Memory B cell (primary cell): ENCODE measurements around the gene NEAT1.

Experiments used
- ATAC-seq: fragments of 150-1000 bp; cut with Tn5 transposase; 2 replicates; pipeline ENCODE4 v1.10.0; 2021; ENCODE audit warnings: low read depth, mild to moderate bottlenecking, moderate library complexity
- DNase-seq, 2 donors: peaks; one replicate each; pipeline ENCODE4 v3.0.0; 2022; ENCODE audit warnings: low spot score in 2 of 2
- H3K27ac Mint-ChIP-seq: one replicate; pipeline ENCODE4 v1.8.0; 2022; ENCODE audit warnings: mild to moderate bottlenecking, moderate library complexity, mixed read lengths
- H3K27me3 Mint-ChIP-seq: one replicate; pipeline ENCODE4 v1.8.0; 2022; ENCODE audit warnings: mixed read lengths
- H3K36me3 Mint-ChIP-seq: one replicate; pipeline ENCODE4 v1.8.0; 2022; ENCODE audit warnings: mild to moderate bottlenecking, mixed read lengths
- H3K4me1 Mint-ChIP-seq: one replicate; pipeline ENCODE4 v1.8.0; 2022; ENCODE audit warnings: mixed read lengths
- H3K4me3 Mint-ChIP-seq: one replicate; pipeline ENCODE4 v1.8.0; 2022; ENCODE audit warnings: mild to moderate bottlenecking, moderate library complexity, mixed read lengths
- H3K9me3 Mint-ChIP-seq: one replicate; pipeline ENCODE4 v1.8.0; 2022; ENCODE audit warnings: mixed read lengths

Gene NEAT1

GRCh38 chr11:65419460-65419771 is 3.2 kb upstream of the NEAT1 start:
- H3K27ac Mint-ChIP-seq, result peak overlapping the region; percentile 100
- peaks cover 60% of the 10 kb centered on the region for H3K4me1 Mint-ChIP-seq
- no peak for ATAC-seq
- no peaks in the 10 kb centered on the region for H3K27me3 Mint-ChIP-seq
- peak overlapping the region; percentile 90 for H3K4me3 Mint-ChIP-seq
- DNase-seq, result no peak
- no peaks in the 10 kb centered on the region for H3K9me3 Mint-ChIP-seq
- H3K36me3 Mint-ChIP-seq, result peaks cover 8% of the 10 kb centered on the region

- DNase-seq, result no peak
Measured at GRCh38 chr11:65419772-65420481, 2.7 kb upstream of the NEAT1 start.

DNA sequence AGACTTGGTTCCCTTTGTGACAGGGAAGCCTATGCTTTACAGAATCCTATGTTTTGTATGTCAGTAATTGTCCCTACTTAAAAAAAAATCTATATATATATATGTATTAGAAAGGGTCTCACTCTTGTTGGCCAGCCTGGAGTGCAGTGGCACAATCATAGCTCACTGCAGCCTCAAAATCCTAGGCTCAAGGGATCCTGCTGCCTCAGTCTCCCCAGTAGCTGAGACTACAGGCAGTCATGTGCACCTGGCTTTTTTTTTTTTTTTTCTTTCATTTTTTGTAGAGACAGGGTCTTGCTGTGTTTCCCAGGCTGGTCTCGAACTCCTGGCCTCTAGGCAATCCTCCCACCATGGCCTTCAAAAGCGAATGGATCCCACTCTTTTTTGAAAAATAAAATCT is 2.1 kb upstream of the NEAT1 start:
- DNase-seq (no peak), ATAC-seq (no peak)
- no peaks in the 10 kb centered on the region for H3K27me3 Mint-ChIP-seq
- peak overlapping the region; percentile 90 for H3K4me3 Mint-ChIP-seq
- H3K4me1 Mint-ChIP-seq, result peaks cover 64% of the 10 kb centered on the region
- H3K27ac Mint-ChIP-seq, result peak overlapping the region; percentile 100
- peaks cover 12% of the 10 kb centered on the region for H3K36me3 Mint-ChIP-seq
- H3K9me3 Mint-ChIP-seq, result no peaks in the 10 kb centered on the region

More at GRCh38 chr11:65419772-65420481, 2.7 kb upstream of the NEAT1 start:
- Mint-ChIP-seq H3K27me3 (no peaks in the 10 kb centered on the region), H3K4me3 (peak overlapping the region; percentile 90), H3K4me1 (peaks cover 62% of the 10 kb centered on the region), H3K36me3 (peaks cover 12% of the 10 kb centered on the region), H3K27ac (peak overlapping the region; percentile 100), H3K9me3 (no peaks in the 10 kb centered on the region)
- ATAC-seq, result no peak

DNA sequence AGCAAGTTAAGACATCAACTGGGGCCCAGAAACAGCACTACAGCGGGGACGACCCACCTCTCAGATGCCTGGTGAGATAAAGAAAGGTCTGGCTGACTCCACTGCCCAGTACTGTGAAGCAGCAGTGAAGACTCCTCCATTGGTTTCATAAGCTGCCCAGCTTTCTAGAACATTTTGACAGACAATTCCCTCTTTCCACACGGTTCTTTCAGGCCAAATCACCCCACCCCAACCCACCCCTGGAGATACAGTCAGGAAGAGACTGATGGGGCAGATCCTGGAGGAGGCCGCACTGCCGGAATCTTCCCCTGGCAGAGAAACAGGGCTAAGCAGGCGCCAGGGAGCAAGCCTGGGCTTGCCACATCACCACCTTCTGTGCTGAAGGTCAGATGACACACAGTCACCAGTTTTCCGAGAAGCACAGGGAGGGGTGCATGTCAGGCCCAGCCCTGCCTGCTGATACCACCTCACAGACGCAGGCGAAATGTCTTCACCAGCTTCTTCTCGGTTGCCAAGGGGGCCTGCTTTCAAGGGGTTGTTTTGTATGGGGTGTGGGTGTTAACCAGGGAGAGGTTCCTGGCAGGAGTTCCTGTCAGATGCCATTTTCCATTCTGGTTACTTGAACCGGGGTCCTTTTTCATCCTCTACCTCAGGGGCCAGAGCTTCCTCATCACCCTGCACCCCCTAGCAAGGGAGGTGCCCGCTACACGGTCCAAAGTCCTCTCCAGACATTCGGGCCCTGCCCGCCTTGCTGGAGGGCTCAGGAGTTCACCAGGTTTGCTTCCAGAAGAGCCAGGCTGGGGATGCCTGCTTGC is 1.4 kb upstream of the NEAT1 start:
- DNase-seq (peak; percentile 63 to 72), ATAC-seq (peak; percentile 25)
- Mint-ChIP-seq H3K27ac (peak overlapping the region; percentile 100), H3K4me1 (peaks cover 64% of the 10 kb centered on the region), H3K36me3 (peaks cover 14% of the 10 kb centered on the region), H3K4me3 (peak overlapping the region; percentile 76), H3K9me3 (no peaks in the 10 kb centered on the region), H3K27me3 (no peaks in the 10 kb centered on the region)

- peak; percentile 15 for ATAC-seq
- H3K4me3 Mint-ChIP-seq, result peak overlapping the region; percentile 94
- no peaks in the 10 kb centered on the region for H3K9me3 Mint-ChIP-seq
- DNase-seq, result peak; percentile 88 to 91
- peaks cover 14% of the 10 kb centered on the region for H3K36me3 Mint-ChIP-seq
- peaks cover 66% of the 10 kb centered on the region for H3K4me1 Mint-ChIP-seq
- H3K27ac Mint-ChIP-seq, result peak overlapping the region; percentile 100
- H3K27me3 Mint-ChIP-seq, result no peaks in the 10 kb centered on the region
Measured at GRCh38 chr11:65421794-65422632, 585 bp upstream of the NEAT1 start.

DNA sequence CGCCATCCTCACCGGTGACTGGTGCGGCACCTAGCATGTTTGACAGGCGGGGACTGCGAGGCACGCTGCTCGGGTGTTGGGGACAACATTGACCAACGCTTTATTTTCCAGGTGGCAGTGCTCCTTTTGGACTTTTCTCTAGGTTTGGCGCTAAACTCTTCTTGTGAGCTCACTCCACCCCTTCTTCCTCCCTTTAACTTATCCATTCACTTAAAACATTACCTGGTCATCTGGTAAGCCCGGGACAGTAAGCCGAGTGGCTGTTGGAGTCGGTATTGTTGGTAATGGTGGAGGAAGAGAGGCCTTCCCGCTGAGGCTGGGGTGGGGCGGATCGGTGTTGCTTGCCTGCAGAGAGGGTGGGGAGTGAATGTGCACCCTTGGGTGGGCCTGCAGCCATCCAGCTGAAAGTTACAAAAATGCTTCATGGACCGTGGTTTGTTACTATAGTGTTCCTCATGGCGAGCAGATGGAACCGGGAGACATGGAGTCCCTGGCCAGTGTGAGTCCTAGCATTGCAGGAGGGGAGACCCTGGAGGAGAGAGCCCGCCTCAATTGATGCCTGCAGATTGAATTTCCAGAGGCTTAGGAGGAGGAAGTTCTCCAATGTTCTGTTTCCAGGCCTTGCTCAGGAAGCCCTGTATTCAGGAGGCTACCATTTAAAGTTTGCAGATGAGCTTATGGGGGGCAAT is 1.1 kb downstream of the NEAT1 start:
- Mint-ChIP-seq H3K27ac (peak overlapping the region; percentile 100), H3K4me3 (peak overlapping the region; percentile 94), H3K36me3 (peaks cover 17% of the 10 kb centered on the region), H3K27me3 (no peaks in the 10 kb centered on the region), H3K4me1 (peaks cover 67% of the 10 kb centered on the region), H3K9me3 (no peaks in the 10 kb centered on the region)
- ATAC-seq (no peak), DNase-seq (no peak)

- peaks cover 17% of the 10 kb centered on the region for H3K36me3 Mint-ChIP-seq
Measured at GRCh38 chr11:65424205-65425104, 1.9 kb downstream of the NEAT1 start.

GRCh38 chr11:65425105-65425970 is 2.7 kb downstream of the NEAT1 start:
- H3K27ac Mint-ChIP-seq, result peak overlapping the region; percentile 100
- H3K9me3 Mint-ChIP-seq, result no peaks in the 10 kb centered on the region
- ATAC-seq, result peak; percentile 57
- peak; percentile 65 to 86 for DNase-seq
- peak overlapping the region; percentile 94 for H3K4me3 Mint-ChIP-seq
- peaks cover 17% of the 10 kb centered on the region for H3K36me3 Mint-ChIP-seq
- peaks cover 69% of the 10 kb centered on the region for H3K4me1 Mint-ChIP-seq
- H3K27me3 Mint-ChIP-seq, result no peaks in the 10 kb centered on the region

More at GRCh38 chr11:65424205-65425104, 1.9 kb downstream of the NEAT1 start:
- H3K9me3 Mint-ChIP-seq, result no peaks in the 10 kb centered on the region
- ATAC-seq (no peak), DNase-seq (peak in 1 of 2 donors; percentile 45)
- H3K4me3 Mint-ChIP-seq, result peak overlapping the region; percentile 94
- H3K4me1 Mint-ChIP-seq, result peaks cover 67% of the 10 kb centered on the region
- H3K27ac Mint-ChIP-seq, result peak overlapping the region; percentile 100
- H3K27me3 Mint-ChIP-seq, result no peaks in the 10 kb centered on the region

DNA sequence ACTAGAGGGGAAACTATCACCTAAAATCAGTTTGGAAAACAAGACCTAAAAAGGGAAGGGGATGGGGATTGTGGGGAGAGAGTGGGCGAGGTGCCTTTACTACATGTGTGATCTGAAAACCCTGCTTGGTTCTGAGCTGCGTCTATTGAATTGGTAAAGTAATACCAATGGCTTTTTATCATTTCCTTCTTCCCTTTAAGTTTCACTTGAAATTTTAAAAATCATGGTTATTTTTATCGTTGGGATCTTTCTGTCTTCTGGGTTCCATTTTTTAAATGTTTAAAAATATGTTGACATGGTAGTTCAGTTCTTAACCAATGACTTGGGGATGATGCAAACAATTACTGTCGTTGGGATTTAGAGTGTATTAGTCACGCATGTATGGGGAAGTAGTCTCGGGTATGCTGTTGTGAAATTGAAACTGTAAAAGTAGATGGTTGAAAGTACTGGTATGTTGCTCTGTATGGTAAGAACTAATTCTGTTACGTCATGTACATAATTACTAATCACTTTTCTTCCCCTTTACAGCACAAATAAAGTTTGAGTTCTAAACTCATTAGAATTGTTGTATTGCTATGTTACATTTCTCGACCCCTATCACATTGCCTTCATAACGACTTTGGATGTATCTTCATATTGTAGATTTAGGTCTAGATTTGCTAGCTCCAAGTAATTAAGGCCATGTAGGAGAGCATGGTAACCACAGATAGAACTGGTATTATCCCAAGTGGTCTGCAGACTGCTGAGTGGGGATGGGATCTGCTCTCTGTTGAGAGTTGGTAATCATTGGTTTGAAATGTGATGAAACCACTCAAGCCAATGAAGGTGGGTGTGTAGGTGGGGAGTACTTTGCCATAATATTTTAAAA is 3.6 kb downstream of the NEAT1 start:
- ATAC-seq (peak; percentile 55), DNase-seq (peak in 1 of 2 donors; percentile 69)
- H3K4me1 Mint-ChIP-seq, result peaks cover 69% of the 10 kb centered on the region
- peak overlapping the region; percentile 100 for H3K27ac Mint-ChIP-seq
- peak overlapping the region; percentile 94 for H3K4me3 Mint-ChIP-seq
- H3K27me3 Mint-ChIP-seq, result no peaks in the 10 kb centered on the region
- H3K36me3 Mint-ChIP-seq, result peaks cover 18% of the 10 kb centered on the region
- H3K9me3 Mint-ChIP-seq, result no peaks in the 10 kb centered on the region

- Mint-ChIP-seq H3K36me3 (peaks cover 18% of the 10 kb centered on the region), H3K27ac (peak overlapping the region; percentile 100), H3K9me3 (no peaks in the 10 kb centered on the region), H3K27me3 (no peaks in the 10 kb centered on the region), H3K4me1 (peaks cover 74% of the 10 kb centered on the region), H3K4me3 (peak overlapping the region; percentile 94)
- ATAC-seq (no peak), DNase-seq (no peak)
Measured at GRCh38 chr11:65426839-65427690, 4.5 kb downstream of the NEAT1 start.
